ENCODE results near the gene ABL1.

The ABL1 gene

GRCh38 chr9:130884111-130884531, 49.1 kb downstream of the ABL1 start:
- Histone ChIP-seq H3K27me3 (replicated peaks; ENCODE audit: control insufficient read depth, insufficient read depth, low read length) (no peaks in the 10 kb centered on the region), H3K4me3 (replicated peaks; ENCODE audit: low read depth, low read length) (no peak overlapping the region), H3K36me3 (ENCODE audit: control insufficient read depth, insufficient read depth, low read length) (peaks cover 46% of the 10 kb centered on the region)
- no peak for TF ChIP-seq CTCF (IDR thresholded peaks at IDR 0.05; ENCODE audit: insufficient read depth, low read length, poor library complexity, severe bottlenecking)
- no peak for DNase-seq (ENCODE audit: extremely low read depth, insufficient read length)

GRCh38 chr9:130884542-130885483, 49.8 kb downstream of the ABL1 start:
- Histone ChIP-seq H3K36me3 (ENCODE audit: control insufficient read depth, insufficient read depth, low read length) (peaks cover 46% of the 10 kb centered on the region), H3K4me3 (replicated peaks; ENCODE audit: low read depth, low read length) (no peak overlapping the region), H3K27me3 (replicated peaks; ENCODE audit: control insufficient read depth, insufficient read depth, low read length) (no peaks in the 10 kb centered on the region)
- no peak for DNase-seq (ENCODE audit: extremely low read depth, insufficient read length)
- TF ChIP-seq CTCF (IDR thresholded peaks at IDR 0.05; ENCODE audit: insufficient read depth, low read length, poor library complexity, severe bottlenecking): no peak

GRCh38 chr9:130885484-130886375, 50.7 kb downstream of the ABL1 start:
- H3K4me3 ChIP-seq (replicated peaks; ENCODE audit: low read depth, low read length): no peak overlapping the region
- H3K36me3 ChIP-seq (ENCODE audit: control insufficient read depth, insufficient read depth, low read length): peaks cover 38% of the 10 kb centered on the region
- DNase-seq (ENCODE audit: extremely low read depth, insufficient read length): no peak
- no peak for TF ChIP-seq CTCF (IDR thresholded peaks at IDR 0.05; ENCODE audit: insufficient read depth, low read length, poor library complexity, severe bottlenecking)
- H3K27me3 ChIP-seq (replicated peaks; ENCODE audit: control insufficient read depth, insufficient read depth, low read length): no peaks in the 10 kb centered on the region

GRCh38 chr9:130886981-130887380, 51.9 kb downstream of the ABL1 start:
- Histone ChIP-seq H3K27me3 (replicated peaks; ENCODE audit: control insufficient read depth, insufficient read depth, low read length) (no peaks in the 10 kb centered on the region), H3K36me3 (ENCODE audit: control insufficient read depth, insufficient read depth, low read length) (peaks cover 33% of the 10 kb centered on the region), H3K4me3 (replicated peaks; ENCODE audit: low read depth, low read length) (no peak overlapping the region)
- TF ChIP-seq CTCF (IDR thresholded peaks at IDR 0.05; ENCODE audit: insufficient read depth, low read length, poor library complexity, severe bottlenecking): no peak
- DNase-seq (ENCODE audit: extremely low read depth, insufficient read length): no peak

- no peaks in the 10 kb centered on the region for H3K27me3 ChIP-seq (replicated peaks; ENCODE audit: control insufficient read depth, insufficient read depth, low read length)
- no peak for DNase-seq (ENCODE audit: extremely low read depth, insufficient read length)
- TF ChIP-seq CTCF (IDR thresholded peaks at IDR 0.05; ENCODE audit: insufficient read depth, low read length, poor library complexity, severe bottlenecking): no peak
- H3K36me3 ChIP-seq (ENCODE audit: control insufficient read depth, insufficient read depth, low read length): peaks cover 31% of the 10 kb centered on the region
- H3K4me3 ChIP-seq (replicated peaks; ENCODE audit: low read depth, low read length): no peak overlapping the region
Measured at GRCh38 chr9:130887494-130888144, 52.6 kb downstream of the ABL1 start.

Data from GM06990 (cell line).